HepG2 (cell line): Measurements from ENCODE around the gene HDAC5. TPM values are rescaled to one million over a fixed set of nuclear protein-coding genes. Genes with fewer than 3 reads are reported as not detected.

Experiments used
- CREBL2 ChIP-seq: sonication (generic); formaldehyde crosslinking; IDR thresholded peaks from 2 replicates; pipeline ENCODE4 v1.8.1; 2023; ENCODE audit warnings: missing genetic modification reagents, mild to moderate bottlenecking, borderline replicate concordance
- ETV5 ChIP-seq: IDR thresholded peaks from 2 replicates; pipeline ENCODE4 v1.6.1; 2018; ENCODE audit warnings: missing biosample characterization, missing genetic modification reagents, inconsistent platforms, borderline replicate concordance
- NR2F2 ChIP-seq: IDR thresholded peaks from 2 replicates; pipeline ENCODE4 v1.6.1; 2012; ENCODE audit warnings: low read depth, inconsistent platforms, borderline replicate concordance
- PHF5A ChIP-seq: IDR thresholded peaks from one replicate; pipeline ENCODE4 v1.6.1; 2018; ENCODE audit warnings: low read depth, missing genetic modification reagents; ENCODE audit not compliant: unreplicated experiment
- RFX1 ChIP-seq: fragments of 450-650 bp; IDR thresholded peaks from 2 replicates; pipeline ENCODE4 v1.6.1; 2017
- RFX5 ChIP-seq: IDR thresholded peaks from 2 replicates; pipeline ENCODE4 v1.6.1; 2011; ENCODE audit warnings: low read depth, low read length, improper control_type of control experiment
- SP140L ChIP-seq: sonication (generic); formaldehyde crosslinking; IDR thresholded peaks from 2 replicates; pipeline ENCODE4 v1.4.0; 2020; ENCODE audit warnings: missing genetic modification reagents, borderline replicate concordance
- YY1 ChIP-seq: IDR thresholded peaks from 2 replicates; pipeline ENCODE4 v1.6.1; 2011; ENCODE audit warnings: low read length, low read depth, moderate library complexity, mild to moderate bottlenecking; ENCODE audit not compliant: insufficient read depth, insufficient replicate concordance
- ZBTB49 ChIP-seq: sonication (generic); formaldehyde crosslinking; IDR thresholded peaks from 2 replicates; pipeline ENCODE4 v1.4.0; 2020; ENCODE audit warnings: missing genetic modification reagents, borderline replicate concordance
- ZFP41 ChIP-seq: sonication (generic); formaldehyde crosslinking; IDR thresholded peaks from 2 replicates; pipeline ENCODE4 v1.4.0; 2020; ENCODE audit warnings: mild to moderate bottlenecking, missing genetic modification reagents, borderline replicate concordance
- ZNF317 ChIP-seq: sonication (generic); formaldehyde crosslinking; IDR thresholded peaks from 2 replicates; pipeline ENCODE4 v1.5.0; 2020; ENCODE audit warnings: mild to moderate bottlenecking, missing genetic modification reagents
- ZNF547 ChIP-seq: sonication (generic); formaldehyde crosslinking; IDR thresholded peaks from 2 replicates; pipeline ENCODE4 v1.5.1; 2020; ENCODE audit warnings: mild to moderate bottlenecking, missing genetic modification reagents
- ZNF557 ChIP-seq: sonication (generic); formaldehyde crosslinking; IDR thresholded peaks from 2 replicates; pipeline ENCODE4 v1.4.0; 2020; ENCODE audit warnings: missing genetic modification reagents
- ZNF776 ChIP-seq: sonication (generic); formaldehyde crosslinking; IDR thresholded peaks from 2 replicates; pipeline ENCODE4 v1.4.0; 2020; ENCODE audit warnings: mild to moderate bottlenecking, missing genetic modification reagents
- ZNF790 ChIP-seq: sonication (generic); formaldehyde crosslinking; IDR thresholded peaks from 2 replicates; pipeline ENCODE4 v1.8.0; 2022; ENCODE audit warnings: missing genetic modification reagents, mild to moderate bottlenecking, borderline replicate concordance
- ZXDC ChIP-seq: sonication (generic); formaldehyde crosslinking; IDR thresholded peaks from 2 replicates; pipeline ENCODE4 v1.5.0; 2020; ENCODE audit warnings: mild to moderate bottlenecking, missing genetic modification reagents
- polyA plus RNA-seq, 8 experiments: library from polyadenylated mRNA; depleted of rRNA in 3 of 8; stranded (reverse) in 7 of 8; unstranded in 1 of 8; fragments of >200 nt; fragmentation: Illumina TruSeq in 4 of 8; extraction: Trizol in 4 of 8; gene quantifications; 2 replicates each; pipeline versions ENCODE4 v1.2.1 to v1.2.3, GENCODE V29; 2011 to 2016; ENCODE audit warnings: low read depth in 4 of 8, missing spikeins in 1 of 8, mixed read lengths in 1 of 8; ENCODE audit not compliant: insufficient read depth in 1 of 8
- total RNA-seq, 5 experiments: library from RNA; depleted of rRNA; stranded (reverse); fragments of >200 nt; fragmentation: Illumina TruSeq; extraction: Trizol; gene quantifications; 2 replicates each; pipeline ENCODE4 v1.2.3, GENCODE V29; 2016; ENCODE audit warnings: low read depth in 1 of 5
- TF ChIP-seq, protein P1 (sequence below): sonication (generic); formaldehyde crosslinking; IDR thresholded peaks from 2 replicates; pipeline ENCODE4 v1.8.1; 2023; ENCODE audit warnings: mild to moderate bottlenecking, missing genetic modification reagents
- TF ChIP-seq, protein P2 (sequence below): sonication (generic); formaldehyde crosslinking; IDR thresholded peaks from 2 replicates; pipeline ENCODE4 v1.5.0; 2020; ENCODE audit warnings: missing genetic modification reagents, mild to moderate bottlenecking, borderline replicate concordance
- TF ChIP-seq, protein P3 (sequence below): sonication (generic); formaldehyde crosslinking; IDR thresholded peaks from 2 replicates; pipeline ENCODE4 v1.4.0; 2020; ENCODE audit warnings: missing genetic modification reagents, mild to moderate bottlenecking, borderline replicate concordance

The HDAC5 gene
- total and polyA plus RNA-seq, 2 of the 13 experiments (the other 11 are each of a cell fraction or from before 2014, with no cell fraction given): 46.4 to 85.4 TPM

DNA sequence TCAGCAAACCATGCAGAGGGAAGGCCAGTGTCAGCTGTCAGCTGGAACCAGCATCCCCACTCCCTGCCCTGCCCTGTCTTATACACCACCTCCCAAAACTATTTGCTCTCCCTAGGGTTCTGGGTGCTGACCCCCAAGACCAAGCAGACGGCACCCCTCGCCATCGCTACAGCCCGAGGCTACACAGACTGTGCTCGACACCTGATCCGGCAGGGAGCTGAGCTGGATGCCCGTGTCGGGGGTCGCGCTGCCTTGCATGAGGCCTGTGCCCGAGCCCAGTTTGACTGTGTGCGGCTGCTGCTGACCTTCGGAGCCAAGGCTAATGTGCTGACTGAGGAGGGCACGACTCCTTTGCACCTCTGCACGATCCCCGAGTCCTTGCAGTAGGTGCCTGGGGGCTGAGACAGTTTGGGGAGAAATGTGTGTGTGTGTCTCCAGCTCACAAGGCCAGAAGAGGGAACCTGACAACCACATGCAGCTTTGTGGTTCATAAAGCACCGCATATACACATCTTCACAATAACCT is 48.6 kb upstream of the HDAC5 start (continued):
- TF ChIP-seq, protein P1, sequence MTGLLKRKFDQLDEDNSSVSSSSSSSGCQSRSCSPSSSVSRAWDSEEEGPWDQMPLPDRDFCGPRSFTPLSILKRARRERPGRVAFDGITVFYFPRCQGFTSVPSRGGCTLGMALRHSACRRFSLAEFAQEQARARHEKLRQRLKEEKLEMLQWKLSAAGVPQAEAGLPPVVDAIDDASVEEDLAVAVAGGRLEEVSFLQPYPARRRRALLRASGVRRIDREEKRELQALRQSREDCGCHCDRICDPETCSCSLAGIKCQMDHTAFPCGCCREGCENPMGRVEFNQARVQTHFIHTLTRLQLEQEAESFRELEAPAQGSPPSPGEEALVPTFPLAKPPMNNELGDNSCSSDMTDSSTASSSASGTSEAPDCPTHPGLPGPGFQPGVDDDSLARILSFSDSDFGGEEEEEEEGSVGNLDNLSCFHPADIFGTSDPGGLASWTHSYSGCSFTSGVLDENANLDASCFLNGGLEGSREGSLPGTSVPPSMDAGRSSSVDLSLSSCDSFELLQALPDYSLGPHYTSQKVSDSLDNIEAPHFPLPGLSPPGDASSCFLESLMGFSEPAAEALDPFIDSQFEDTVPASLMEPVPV (CRISPR knock-in tag): peak; percentile 65; the same call in 1 of the 2 replicates
- TF ChIP-seq ZNF790 (0 out of 2 replicates have a peak, but pooled peaks have one; percentile 29), RFX5 (no peak), ZNF776 (CRISPR knock-in tag) (no peak), YY1 (no peak), ZNF317 (no peak), NR2F2 (no peak), ZNF557 (CRISPR knock-in tag) (no peak), ZXDC (CRISPR knock-in tag) (no peak; the same call in 1 of the 2 replicates), ZNF547 (CRISPR knock-in tag) (no peak), ZBTB49 (no peak), RFX1 (no peak), CREBL2 (CRISPR knock-in tag) (no peak), ZFP41 (CRISPR knock-in tag) (no peak), ETV5 (no peak), SP140L (no peak), PHF5A (CRISPR knock-in tag) (no peak)
- TF ChIP-seq, protein P2, sequence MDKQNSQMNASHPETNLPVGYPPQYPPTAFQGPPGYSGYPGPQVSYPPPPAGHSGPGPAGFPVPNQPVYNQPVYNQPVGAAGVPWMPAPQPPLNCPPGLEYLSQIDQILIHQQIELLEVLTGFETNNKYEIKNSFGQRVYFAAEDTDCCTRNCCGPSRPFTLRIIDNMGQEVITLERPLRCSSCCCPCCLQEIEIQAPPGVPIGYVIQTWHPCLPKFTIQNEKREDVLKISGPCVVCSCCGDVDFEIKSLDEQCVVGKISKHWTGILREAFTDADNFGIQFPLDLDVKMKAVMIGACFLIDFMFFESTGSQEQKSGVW (CRISPR knock-in tag): no peak
- TF ChIP-seq, protein P3, sequence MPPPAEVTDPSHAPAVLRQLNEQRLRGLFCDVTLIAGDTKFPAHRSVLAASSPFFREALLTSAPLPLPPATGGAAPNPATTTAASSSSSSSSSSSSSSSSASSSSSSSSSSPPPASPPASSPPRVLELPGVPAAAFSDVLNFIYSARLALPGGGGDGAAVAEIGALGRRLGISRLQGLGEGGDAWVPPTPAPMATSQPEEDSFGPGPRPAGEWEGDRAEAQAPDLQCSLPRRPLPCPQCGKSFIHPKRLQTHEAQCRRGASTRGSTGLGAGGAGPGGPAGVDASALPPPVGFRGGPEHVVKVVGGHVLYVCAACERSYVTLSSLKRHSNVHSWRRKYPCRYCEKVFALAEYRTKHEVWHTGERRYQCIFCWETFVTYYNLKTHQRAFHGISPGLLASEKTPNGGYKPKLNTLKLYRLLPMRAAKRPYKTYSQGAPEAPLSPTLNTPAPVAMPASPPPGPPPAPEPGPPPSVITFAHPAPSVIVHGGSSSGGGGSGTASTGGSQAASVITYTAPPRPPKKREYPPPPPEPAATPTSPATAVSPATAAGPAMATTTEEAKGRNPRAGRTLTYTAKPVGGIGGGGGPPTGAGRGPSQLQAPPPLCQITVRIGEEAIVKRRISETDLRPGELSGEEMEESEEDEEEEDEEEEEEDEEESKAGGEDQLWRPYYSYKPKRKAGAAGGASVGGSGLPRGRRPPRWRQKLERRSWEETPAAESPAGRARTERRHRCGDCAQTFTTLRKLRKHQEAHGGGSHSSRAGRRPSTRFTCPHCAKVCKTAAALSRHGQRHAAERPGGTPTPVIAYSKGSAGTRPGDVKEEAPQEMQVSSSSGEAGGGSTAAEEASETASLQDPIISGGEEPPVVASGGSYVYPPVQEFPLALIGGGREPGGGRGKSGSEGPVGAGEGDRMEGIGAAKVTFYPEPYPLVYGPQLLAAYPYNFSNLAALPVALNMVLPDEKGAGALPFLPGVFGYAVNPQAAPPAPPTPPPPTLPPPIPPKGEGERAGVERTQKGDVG (CRISPR knock-in tag): no peak
